ENCODE results near the gene GBP7.
"Not testable (repeated sequence)": the region's sequence is repeated elsewhere in the genome, so short reads cannot be mapped to it uniquely, and the experiment has no call there.

GBP7 gene, protein sequence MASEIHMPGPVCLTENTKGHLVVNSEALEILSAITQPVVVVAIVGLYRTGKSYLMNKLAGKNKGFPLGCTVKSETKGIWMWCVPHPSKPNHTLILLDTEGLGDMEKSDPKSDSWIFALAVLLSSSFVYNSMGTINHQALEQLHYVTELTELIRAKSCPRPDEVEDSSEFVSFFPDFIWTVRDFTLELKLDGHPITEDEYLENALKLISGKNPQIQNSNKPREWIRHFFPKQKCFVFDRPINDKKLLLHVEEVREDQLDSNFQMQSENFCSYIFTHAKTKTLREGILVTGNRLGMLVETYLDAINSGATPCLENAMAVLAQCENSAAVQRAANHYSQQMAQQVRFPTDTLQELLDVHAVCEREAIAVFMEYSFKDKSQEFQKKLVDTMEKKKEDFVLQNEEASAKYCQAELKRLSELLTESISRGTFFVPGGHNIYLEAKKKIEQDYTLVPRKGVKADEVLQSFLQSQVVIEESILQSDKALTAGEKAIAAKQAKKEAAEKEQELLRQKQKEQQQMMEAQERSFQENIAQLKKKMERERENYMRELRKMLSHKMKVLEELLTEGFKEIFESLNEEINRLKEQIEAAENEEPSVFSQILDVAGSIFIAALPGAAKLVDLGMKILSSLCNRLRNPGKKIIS

GRCh38 chr1:89175601-89176256 lies at the start of gene GBP7:
TSS of gene GBP7 (minus strand) at chr1:89176003. CDS start at chr1:89171935, 4,068 bp downstream.
- in situ Hi-C loops (cut with MboI; ENCODE audit: low sequenced_read_pairs, unreplicated experiment): no loop called here
- TF ChIP-seq, protein P1, sequence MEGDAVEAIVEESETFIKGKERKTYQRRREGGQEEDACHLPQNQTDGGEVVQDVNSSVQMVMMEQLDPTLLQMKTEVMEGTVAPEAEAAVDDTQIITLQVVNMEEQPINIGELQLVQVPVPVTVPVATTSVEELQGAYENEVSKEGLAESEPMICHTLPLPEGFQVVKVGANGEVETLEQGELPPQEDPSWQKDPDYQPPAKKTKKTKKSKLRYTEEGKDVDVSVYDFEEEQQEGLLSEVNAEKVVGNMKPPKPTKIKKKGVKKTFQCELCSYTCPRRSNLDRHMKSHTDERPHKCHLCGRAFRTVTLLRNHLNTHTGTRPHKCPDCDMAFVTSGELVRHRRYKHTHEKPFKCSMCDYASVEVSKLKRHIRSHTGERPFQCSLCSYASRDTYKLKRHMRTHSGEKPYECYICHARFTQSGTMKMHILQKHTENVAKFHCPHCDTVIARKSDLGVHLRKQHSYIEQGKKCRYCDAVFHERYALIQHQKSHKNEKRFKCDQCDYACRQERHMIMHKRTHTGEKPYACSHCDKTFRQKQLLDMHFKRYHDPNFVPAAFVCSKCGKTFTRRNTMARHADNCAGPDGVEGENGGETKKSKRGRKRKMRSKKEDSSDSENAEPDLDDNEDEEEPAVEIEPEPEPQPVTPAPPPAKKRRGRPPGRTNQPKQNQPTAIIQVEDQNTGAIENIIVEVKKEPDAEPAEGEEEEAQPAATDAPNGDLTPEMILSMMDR (IDR thresholded peaks at IDR 0.05; ENCODE audit: borderline replicate concordance, control extremely low read depth, extremely low read depth, insufficient read depth, missing control alignments): no peak
- no peak for DNase-seq (ENCODE audit: low spot score)

DNA sequence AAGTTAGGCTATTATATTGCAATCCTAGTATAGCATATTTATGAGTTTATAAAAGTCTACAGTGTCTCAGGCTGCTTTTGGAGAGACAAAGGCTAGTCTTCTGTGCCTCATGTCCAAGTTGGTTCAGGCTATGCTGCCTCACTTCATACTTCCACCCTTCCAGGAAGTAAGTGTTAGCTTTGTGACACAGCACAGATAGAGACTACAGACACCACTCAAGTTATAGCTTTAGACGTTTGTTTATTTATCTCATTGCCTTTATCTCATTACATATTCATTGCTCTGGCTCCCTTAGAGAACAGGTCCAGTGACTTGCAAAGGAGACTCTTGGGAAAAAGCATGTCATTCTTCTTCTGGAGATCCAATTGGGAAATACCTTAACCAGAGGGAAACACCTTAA lies 45.5 kb upstream of the GBP7 start:
- TF ChIP-seq, protein P1 (IDR thresholded peaks at IDR 0.05; ENCODE audit: borderline replicate concordance, control extremely low read depth, extremely low read depth, insufficient read depth, missing control alignments): no peak
- DNase-seq (ENCODE audit: low spot score): no peak
- in situ Hi-C loops (cut with MboI; ENCODE audit: low sequenced_read_pairs, unreplicated experiment): no loop called here

GRCh38 chr1:89219851-89220250 lies 44.0 kb upstream of the GBP7 start:
- DNase-seq (ENCODE audit: low spot score); in situ Hi-C loops (cut with MboI; ENCODE audit: low sequenced_read_pairs, unreplicated experiment): not testable (repeated sequence)

GRCh38 chr1:89218941-89219340 lies 43.1 kb upstream of the GBP7 start:
- DNase-seq (ENCODE audit: low spot score); in situ Hi-C loops (cut with MboI; ENCODE audit: low sequenced_read_pairs, unreplicated experiment): not testable (repeated sequence)

DNA sequence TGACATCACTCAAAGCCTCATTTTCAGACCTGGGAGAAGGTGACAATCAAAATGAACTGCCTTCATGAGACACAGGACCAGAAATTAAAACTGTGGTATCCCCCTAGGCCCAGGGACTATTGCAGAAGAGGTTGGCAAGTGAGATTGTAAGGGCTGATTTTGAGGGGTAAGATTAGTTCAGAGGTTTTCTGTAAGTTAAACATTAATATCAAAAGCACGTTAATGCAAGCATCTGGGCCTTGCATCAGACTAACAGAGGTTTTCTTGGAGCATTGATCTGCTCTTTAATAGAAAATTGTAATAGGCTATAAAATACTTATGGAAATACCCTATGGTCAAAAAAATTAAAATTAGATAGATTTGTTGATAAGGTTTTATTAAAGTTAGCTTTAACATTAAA lies 37.5 kb upstream of the GBP7 start:
- no peak for DNase-seq (ENCODE audit: low spot score)

DNA sequence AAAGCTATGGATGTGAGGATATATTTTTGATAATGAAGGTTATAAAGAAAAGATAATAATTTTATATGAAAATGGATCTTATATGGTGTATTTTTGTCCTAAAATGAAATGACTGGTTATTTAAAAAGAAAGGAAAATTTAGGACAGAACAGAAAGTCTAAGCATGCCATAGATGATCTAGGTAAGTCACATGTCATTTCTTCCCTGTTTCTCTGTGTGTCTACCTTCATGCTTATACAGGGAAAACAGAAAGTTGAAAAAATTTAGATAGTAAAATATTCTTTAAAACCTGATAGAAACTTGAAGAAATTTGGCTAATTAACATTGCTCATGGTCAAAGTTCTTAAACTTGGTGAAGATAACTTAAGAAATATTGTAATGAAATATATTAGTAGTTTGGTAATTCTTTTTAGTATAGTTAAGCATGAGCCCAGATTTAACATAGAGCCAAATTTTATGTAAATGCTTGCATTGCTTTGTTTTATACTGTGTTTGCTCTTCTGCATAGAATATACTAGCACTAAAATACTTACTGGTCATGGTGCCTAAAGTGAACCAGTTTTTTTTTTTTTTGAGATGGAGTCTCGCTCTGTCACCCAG lies 35.3 kb upstream of the GBP7 start:
- TF ChIP-seq, protein P1 (IDR thresholded peaks at IDR 0.05; ENCODE audit: borderline replicate concordance, control extremely low read depth, extremely low read depth, insufficient read depth, missing control alignments): no peak
- no peak for DNase-seq (ENCODE audit: low spot score)
- in situ Hi-C loops (cut with MboI; ENCODE audit: low sequenced_read_pairs, unreplicated experiment): no loop called here

More for the DNA sequence above, 37.5 kb upstream of the GBP7 start:
- in situ Hi-C loops (cut with MboI; ENCODE audit: low sequenced_read_pairs, unreplicated experiment): no loop called here
- TF ChIP-seq, protein P1 (IDR thresholded peaks at IDR 0.05; ENCODE audit: borderline replicate concordance, control extremely low read depth, extremely low read depth, insufficient read depth, missing control alignments): no peak

GRCh38 chr1:89206373-89206772 lies 30.6 kb upstream of the GBP7 start:
- in situ Hi-C loops (cut with MboI; ENCODE audit: low sequenced_read_pairs, unreplicated experiment): no loop called here
- TF ChIP-seq, protein P1 (IDR thresholded peaks at IDR 0.05; ENCODE audit: borderline replicate concordance, control extremely low read depth, extremely low read depth, insufficient read depth, missing control alignments): no peak
- DNase-seq (ENCODE audit: low spot score): no peak
